Omental fat pad (tissue), 4 donors: ENCODE data around the gene CYP27A1. TPM values are rescaled to one million over a fixed set of nuclear protein-coding genes. Genes with fewer than 3 reads are reported as not detected.
A peak's percentile ranks its signal among the peaks of the same experiment; 100 is the strongest.

Source experiments
- ATAC-seq: fragments of 150-250 bp; one replicate; pipeline ENCODE4 v1.9.1; 2016; ENCODE audit warnings: mild to moderate bottlenecking, moderate library complexity; ENCODE audit not compliant: low FRiP score
- DNase-seq: peaks from one replicate; pipeline ENCODE4 v3.0.0-alpha.2; 2019; ENCODE audit warnings: low spot score
- CTCF ChIP-seq, 3 donors: fragments of 450-650 bp; IDR thresholded peaks; one replicate each; pipeline ENCODE4 v1.5.1; 2016 to 2017; ENCODE audit warnings: antibody characterized with exemption in 3 of 3, mild to moderate bottlenecking in 3 of 3, moderate library complexity in 2 of 3
- total RNA-seq, 4 donors: library from RNA; depleted of rRNA; stranded (reverse); fragments of >200 nt; gene quantifications; one replicate each; pipeline ENCODE4 v1.1.0, GENCODE V29; 2016

The CYP27A1 gene
- total RNA-seq, 4 donors from 2014 or later, result 22.6 to 89.0 (median 35.9) TPM

GRCh38 chr2:218785103-218785502 lies 3.2 kb downstream of the CYP27A1 start:
- no peak for DNase-seq
- TF ChIP-seq CTCF (IDR thresholded peaks at IDR 0.05), result no peak
- ATAC-seq, result no peak

- ATAC-seq, result no peak
- no peak for TF ChIP-seq CTCF (IDR thresholded peaks at IDR 0.05)
- no peak for DNase-seq
These were observed 4.2 kb downstream of the CYP27A1 start for GRCh38 chr2:218786133-218786532.

- no peak for TF ChIP-seq CTCF (IDR thresholded peaks at IDR 0.05)
- peak; percentile 69 for ATAC-seq
- no peak for DNase-seq
These were observed 6.7 kb downstream of the CYP27A1 start for GRCh38 chr2:218788529-218789255.

GRCh38 chr2:218792433-218792832 lies 10.5 kb downstream of the CYP27A1 start:
- ATAC-seq, result no peak
- no peak for TF ChIP-seq CTCF (IDR thresholded peaks at IDR 0.05)
- no peak for DNase-seq

GRCh38 chr2:218796691-218797090 lies 14.7 kb downstream of the CYP27A1 start:
- DNase-seq (no peak), ATAC-seq (no peak)
- TF ChIP-seq CTCF (IDR thresholded peaks at IDR 0.05), result no peak

GRCh38 chr2:218798767-218799504 lies 17.0 kb downstream of the CYP27A1 start:
- TF ChIP-seq CTCF (IDR thresholded peaks at IDR 0.05), result no peak
- ATAC-seq (no peak), DNase-seq (no peak)

GRCh38 chr2:218799990-218800389 lies 18.0 kb downstream of the CYP27A1 start:
- DNase-seq, result no peak
- TF ChIP-seq CTCF (IDR thresholded peaks at IDR 0.05), result no peak
- ATAC-seq, result no peak
